ENCODE results near the gene VAV3. TPM values are rescaled to one million over a fixed set of nuclear protein-coding genes. Genes with fewer than 3 reads are reported as not detected.

Gene VAV3
- total and polyA plus RNA-seq, 2 of the 8 experiments (the other 6 are each of a cell fraction or from before 2014, with no cell fraction given): 2.9 to 7.9 TPM

- Histone ChIP-seq H3K79me1 (ENCODE audit: low read depth, low read length) (no peaks in the 10 kb centered on the region), H3K56ac (replicated peaks; ENCODE audit: insufficient read length, low read depth, low read length) (no peak overlapping the region), H3K23me2 (ENCODE audit: low read depth, low read length) (no peaks in the 10 kb centered on the region), H3K36me3 (ENCODE audit: control insufficient read depth in 2 of 4, insufficient read depth in 4 of 4, low read length in 3 of 4) (no peaks in the 10 kb centered on the region), H4K91ac (replicated peaks; ENCODE audit: insufficient read length, low read length) (no peak overlapping the region), H2AFZ (ENCODE audit: low read length) (no peak overlapping the region), H3K27ac (ENCODE audit: low read depth, low read length) (no peak overlapping the region), H2BK12ac (ENCODE audit: low read depth, low read length) (no peak overlapping the region), H3K79me2 (ENCODE audit: control insufficient read depth in 1 of 2, insufficient read depth in 2 of 2, low read length in 2 of 2) (no peaks in the 10 kb centered on the region), H3K23ac (ENCODE audit: insufficient read length) (no peak overlapping the region), H3K4me3 (ENCODE audit: extremely low read depth in 1 of 4, insufficient read depth in 2 of 4, low read depth in 3 of 4, low read length in 4 of 4) (peak overlapping the region in 1 of 4 experiments; percentile 8; a peak in 1 of 8 replicates), H3K14ac (ENCODE audit: insufficient read length) (no peak overlapping the region), H4K8ac (ENCODE audit: extremely low read depth, insufficient read depth, low read length) (no peak overlapping the region), H2BK20ac (ENCODE audit: low read length) (no peak overlapping the region), H3K27me3 (replicated peaks in 1 of 4; ENCODE audit: control insufficient read depth in 3 of 4, extremely low read depth in 1 of 4, insufficient read depth in 3 of 4, low read length in 3 of 4) (no peaks in the 10 kb centered on the region), H3K4me2 (ENCODE audit: insufficient read depth in 1 of 2, low read depth in 2 of 2, low read length in 2 of 2) (no peak overlapping the region; a peak in 1 of 4 replicates), H3K4me1 (replicated peaks in 1 of 4; ENCODE audit: control insufficient read depth in 3 of 4, insufficient read depth in 4 of 4, low read length in 3 of 4) (peaks cover 0 to 8% (median 2%) of the 10 kb centered on the region in 4 experiments; a peak in 4 of 7 replicates), H3K18ac (ENCODE audit: extremely low read depth, low read length) (no peak overlapping the region), H3K9me3 (ENCODE audit: insufficient read depth in 2 of 2, low read depth in 1 of 2, low read length in 1 of 2) (no peaks in the 10 kb centered on the region), H3K4ac (replicated peaks; ENCODE audit: insufficient read length, low read depth, low read length) (no peak overlapping the region), H3K9ac (replicated peaks in 1 of 4; ENCODE audit: extremely low read depth in 1 of 4, low read depth in 3 of 4, low read length in 3 of 4) (no peak overlapping the region), H2BK120ac (replicated peaks; ENCODE audit: low read depth, low read length) (no peak overlapping the region), H2BK5ac (ENCODE audit: low read depth, low read length) (no peak overlapping the region), H2AK5ac (ENCODE audit: low read depth, low read length) (no peak overlapping the region), H4K5ac (ENCODE audit: insufficient read length, low read depth, low read length) (no peak overlapping the region), H2BK15ac (ENCODE audit: low read length) (no peak overlapping the region), H4K20me1 (replicated peaks in 1 of 2; ENCODE audit: control insufficient read depth in 1 of 2, insufficient read depth in 2 of 2, low read length in 2 of 2) (no peaks in the 10 kb centered on the region)
- 15% methylated on average over 1 of the region's 1 CpG; no CpG with 5 or more reads in 1 of the 2 experiments for WGBS, 2 experiments (ENCODE audit: extremely low coverage in 1 of 2, insufficient coverage in 1 of 2, insufficient read length in 1 of 2, insufficient replicate concordance in 2 of 2, low coverage in 1 of 2, low lambda C conversion rate in 2 of 2, missing lambda C conversion rate in 1 of 2)
- POLR2A ChIA-PET (ENCODE audit: partially characterized antibody): no interaction called here
- CTCF ChIA-PET (ENCODE audit: partially characterized antibody): interaction anchor here (0.7 kb wide), 1 partner anchor 77 kb away, joined by 3 read pairs; no protein-coding TSS in a partner anchor
- DNase-seq (ENCODE audit: low read depth in 1 of 2, low spot score in 2 of 2): no peak
- FAIRE-seq: no peak
- TF ChIP-seq USF2 (IDR thresholded peaks at IDR 0.05; ENCODE audit: low read length) (no peak), ATF2 (IDR thresholded peaks at IDR 0.05; ENCODE audit: low read length) (no peak), RNF2 (IDR thresholded peaks at IDR 0.05; ENCODE audit: borderline replicate concordance, low read depth, low read length, missing control alignments, poor library complexity, severe bottlenecking) (no peak), CREB1 (IDR thresholded peaks at IDR 0.05) (no peak), EP300 (IDR thresholded peaks at IDR 0.05; ENCODE audit: borderline replicate concordance in 1 of 2, low read depth in 2 of 2, low read length in 2 of 2) (no peak), SP2 (IDR thresholded peaks at IDR 0.05; ENCODE audit: low read length) (no peak), SRF (IDR thresholded peaks at IDR 0.05; ENCODE audit: low read depth, low read length) (no peak), CHD2 (IDR thresholded peaks at IDR 0.05; ENCODE audit: low read length) (no peak), EZH2 (IDR thresholded peaks at IDR 0.05; ENCODE audit: low read depth, low read length, severe bottlenecking) (no peak), JUND (IDR thresholded peaks at IDR 0.05; ENCODE audit: low read length) (no peak), GABPA (IDR thresholded peaks at IDR 0.05; ENCODE audit: borderline replicate concordance, insufficient read depth, low read length) (no peak)
These were observed 160.2 kb downstream of the VAV3 start for GRCh38 chr1:107804741-107805140.
